Rectal smooth muscle tissue (tissue), 1 donor: Measurements from ENCODE around the gene RAB35.

ENCODE experiments used
- H3K27ac ChIP-seq: one replicate; pipeline ENCODE4 v1.7.0; 2013; ENCODE audit warnings: low read depth, low read length, inconsistent platforms
- H3K27me3 ChIP-seq: one replicate; pipeline ENCODE4 v1.7.0; 2013; ENCODE audit warnings: low read length; ENCODE audit not compliant: control insufficient read depth, insufficient read depth
- H3K36me3 ChIP-seq: one replicate; pipeline ENCODE4 v1.7.0; 2013; ENCODE audit warnings: low read length; ENCODE audit not compliant: control insufficient read depth, insufficient read depth
- H3K4me1 ChIP-seq: one replicate; pipeline ENCODE4 v1.7.0; 2013; ENCODE audit warnings: low read length; ENCODE audit not compliant: control insufficient read depth, insufficient read depth
- H3K4me3 ChIP-seq: one replicate; pipeline ENCODE4 v1.7.0; 2013; ENCODE audit warnings: low read length
- H3K9ac ChIP-seq: one replicate; pipeline ENCODE4 v1.7.0; 2013; ENCODE audit warnings: low read length

Gene RAB35

DNA sequence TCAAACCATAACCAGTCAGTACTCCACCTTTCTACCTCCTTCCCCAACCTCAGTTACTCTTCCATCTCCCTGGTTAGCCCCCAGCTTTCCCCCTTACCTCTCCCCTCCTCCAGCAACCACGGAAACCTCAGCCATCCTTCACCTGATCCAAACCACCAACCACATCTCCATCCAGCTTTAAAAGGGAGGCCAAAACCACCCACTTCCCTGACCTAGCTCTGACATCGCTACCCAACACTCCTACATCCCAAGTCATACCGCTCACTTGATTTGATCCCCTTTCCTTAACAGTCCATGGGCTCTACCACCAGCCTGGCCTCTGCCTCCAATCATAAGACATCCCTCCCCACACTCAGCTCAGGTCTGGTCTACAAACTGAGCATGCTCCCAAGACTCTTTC, 1.5 kb downstream of the RAB35 start:
- Histone ChIP-seq H3K4me1 (peaks cover 29% of the 10 kb centered on the region), H3K27ac (no peak overlapping the region), H3K36me3 (no peaks in the 10 kb centered on the region), H3K9ac (no peak overlapping the region), H3K27me3 (no peaks in the 10 kb centered on the region), H3K4me3 (peak overlapping the region; percentile 82)

GRCh38 chr12:120110550-120111501, 5.7 kb downstream of the RAB35 start:
- Histone ChIP-seq H3K36me3 (peaks cover 2% of the 10 kb centered on the region), H3K4me1 (peaks cover 11% of the 10 kb centered on the region), H3K4me3 (peak overlapping the region; percentile 17), H3K9ac (no peak overlapping the region), H3K27me3 (no peaks in the 10 kb centered on the region), H3K27ac (no peak overlapping the region)

DNA sequence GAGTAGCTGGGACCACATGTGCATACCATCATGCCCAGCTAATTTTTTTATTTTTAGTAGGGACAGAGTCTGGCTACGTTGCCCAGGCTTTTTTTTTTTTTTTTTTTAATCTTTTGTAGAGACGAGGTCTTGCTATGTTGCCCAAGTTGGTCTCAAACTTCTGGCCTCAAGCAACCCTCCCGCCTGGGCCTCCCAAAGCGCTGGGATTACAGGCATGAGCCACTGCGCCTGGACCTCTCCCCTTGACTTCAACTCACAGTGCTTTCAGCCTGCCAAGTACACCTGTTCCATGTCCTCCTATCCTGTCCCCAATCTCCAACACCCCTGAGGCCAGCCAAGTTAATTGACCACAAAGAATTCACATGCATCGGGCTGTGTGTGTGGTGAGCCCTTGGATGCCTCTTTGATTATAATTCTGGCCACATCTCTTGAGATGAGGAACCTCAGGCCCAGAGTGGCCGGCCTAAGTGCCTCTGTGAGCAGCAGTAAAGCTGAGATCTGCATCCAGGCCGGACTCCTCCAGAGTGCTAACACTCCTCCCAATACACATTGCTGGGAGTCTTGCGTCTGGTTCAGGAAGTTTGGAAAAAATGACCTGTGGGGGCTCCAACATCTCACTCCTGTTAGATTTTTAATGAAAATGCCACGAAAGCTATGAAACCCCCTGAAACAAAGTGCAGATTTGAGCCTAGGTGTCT, 6.8 kb downstream of the RAB35 start:
- Histone ChIP-seq H3K4me3 (no peak overlapping the region), H3K4me1 (peaks cover 2% of the 10 kb centered on the region), H3K9ac (no peak overlapping the region), H3K27ac (no peak overlapping the region), H3K27me3 (no peaks in the 10 kb centered on the region), H3K36me3 (peaks cover 3% of the 10 kb centered on the region)

- Histone ChIP-seq H3K27me3 (no peaks in the 10 kb centered on the region), H3K36me3 (peaks cover 13% of the 10 kb centered on the region), H3K27ac (no peak overlapping the region), H3K4me1 (peaks cover 2% of the 10 kb centered on the region), H3K4me3 (no peak overlapping the region), H3K9ac (no peak overlapping the region)
These were observed 10.4 kb downstream of the RAB35 start for GRCh38 chr12:120106151-120106550.

DNA sequence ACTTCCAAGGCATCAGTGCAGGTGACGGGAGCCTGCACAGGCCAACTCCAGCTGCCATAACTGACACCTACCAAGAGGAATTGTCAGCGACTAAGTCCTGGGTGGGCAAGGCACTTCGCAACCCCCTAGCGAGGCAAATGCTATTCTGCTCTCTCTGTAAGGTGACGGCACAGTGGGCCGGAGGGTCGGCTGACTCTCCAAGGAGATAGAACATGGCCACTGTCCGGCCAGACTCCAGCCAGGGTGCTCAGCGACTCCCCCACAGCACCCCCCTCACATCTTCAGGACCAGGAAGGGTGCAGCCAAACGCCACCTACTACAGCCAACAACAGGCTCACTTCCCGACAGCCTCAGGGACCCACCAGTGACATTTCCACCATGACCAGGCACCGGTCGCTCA, 13.2 kb downstream of the RAB35 start:
- Histone ChIP-seq H3K36me3 (peaks cover 28% of the 10 kb centered on the region), H3K4me3 (no peak overlapping the region), H3K27me3 (no peaks in the 10 kb centered on the region), H3K27ac (no peak overlapping the region), H3K4me1 (peaks cover 10% of the 10 kb centered on the region), H3K9ac (no peak overlapping the region)

GRCh38 chr12:120103044-120103338, 13.6 kb downstream of the RAB35 start:
- Histone ChIP-seq H3K9ac (no peak overlapping the region), H3K27me3 (no peaks in the 10 kb centered on the region), H3K4me1 (peaks cover 10% of the 10 kb centered on the region), H3K36me3 (peaks cover 31% of the 10 kb centered on the region), H3K27ac (no peak overlapping the region), H3K4me3 (no peak overlapping the region)

GRCh38 chr12:120102189-120103043, 14.1 kb downstream of the RAB35 start:
- peaks cover 32% of the 10 kb centered on the region for H3K36me3 ChIP-seq
- no peak overlapping the region for H3K27ac ChIP-seq
- no peak overlapping the region for H3K4me3 ChIP-seq
- peaks cover 10% of the 10 kb centered on the region for H3K4me1 ChIP-seq
- H3K9ac ChIP-seq = no peak overlapping the region
- no peaks in the 10 kb centered on the region for H3K27me3 ChIP-seq

- H3K4me1 ChIP-seq = peaks cover 10% of the 10 kb centered on the region
- no peak overlapping the region for H3K9ac ChIP-seq
These were observed 14.9 kb downstream of the RAB35 start for GRCh38 chr12:120101617-120102016.

DNA sequence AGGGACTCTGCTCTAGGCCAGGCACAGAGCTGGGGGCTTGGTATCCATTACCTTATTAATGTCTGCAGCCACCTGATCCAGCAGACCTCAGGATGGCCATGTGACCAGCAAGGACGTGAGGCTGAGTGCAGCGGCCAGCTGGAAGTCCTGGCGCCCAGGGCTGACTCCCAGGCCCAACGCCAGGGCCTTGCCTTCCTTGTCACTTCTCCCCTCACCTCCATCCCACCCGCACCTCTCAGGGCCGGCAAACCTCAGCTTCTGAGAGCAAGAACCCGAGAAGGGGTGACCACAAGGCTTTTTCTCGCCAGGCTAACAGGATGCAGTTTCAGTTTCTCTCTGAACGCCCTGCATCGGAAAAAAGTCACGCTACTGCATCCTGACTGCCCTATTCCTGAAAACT, 15.4 kb downstream of the RAB35 start:
- Histone ChIP-seq H3K27ac (peak overlapping the region; percentile 19), H3K36me3 (peaks cover 44% of the 10 kb centered on the region), H3K4me1 (peaks cover 10% of the 10 kb centered on the region), H3K27me3 (no peaks in the 10 kb centered on the region), H3K4me3 (no peak overlapping the region), H3K9ac (no peak overlapping the region)

More at GRCh38 chr12:120101617-120102016, 14.9 kb downstream of the RAB35 start:
- Histone ChIP-seq H3K27ac (no peak overlapping the region), H3K36me3 (peaks cover 40% of the 10 kb centered on the region), H3K4me3 (no peak overlapping the region), H3K27me3 (no peaks in the 10 kb centered on the region)

- peaks cover 45% of the 10 kb centered on the region for H3K36me3 ChIP-seq
- no peaks in the 10 kb centered on the region for H3K27me3 ChIP-seq
- H3K9ac ChIP-seq = no peak overlapping the region
- H3K27ac ChIP-seq = peak overlapping the region; percentile 19
- H3K4me1 ChIP-seq = peaks cover 10% of the 10 kb centered on the region
- no peak overlapping the region for H3K4me3 ChIP-seq
These were observed 15.9 kb downstream of the RAB35 start for GRCh38 chr12:120100630-120101029.

GRCh38 chr12:120099738-120100137, 16.8 kb downstream of the RAB35 start:
- peaks cover 10% of the 10 kb centered on the region for H3K4me1 ChIP-seq
- H3K4me3 ChIP-seq = no peak overlapping the region
- H3K36me3 ChIP-seq = peaks cover 45% of the 10 kb centered on the region
- H3K27me3 ChIP-seq = no peaks in the 10 kb centered on the region
- no peak overlapping the region for H3K27ac ChIP-seq
- no peak overlapping the region for H3K9ac ChIP-seq
